HCT116 (cell line): ENCODE results near the gene ZHX3. TPM values are rescaled to one million over a fixed set of nuclear protein-coding genes. Genes with fewer than 3 reads are reported as not detected.

ENCODE experiments used
- ATAC-seq: fragments of 200-7000 bp; cut with Tn5 transposase; 2 replicates; pipeline ENCODE4 v1.9.1; 2020; ENCODE audit warnings: mild to moderate bottlenecking, moderate library complexity
- BruUV-seq: library from RNA; stranded (reverse); fragments of 400-500 nt; replicated peaks from 2 replicates; lab custom pipeline; 2021; lab: Mats Ljungman, UMichigan
- CTCF ChIA-PET: fragments of 300-600 bp; sonication (Branson Sonifier 250); formaldehyde crosslinking; loops from one replicate; lab custom pipeline; 2021; ENCODE audit warnings: antibody characterized with exemption; lab: Charles Lee
- POLR2A ChIA-PET: fragments of 300-600, 350-600 bp; sonication (Branson Sonifier 250); formaldehyde crosslinking; loops from one replicate; lab custom pipeline; 2021; ENCODE audit warnings: antibody characterized with exemption; lab: Charles Lee
- RAD21 ChIA-PET, 2 experiments: fragments of 300-600 bp; sonication (Branson Sonifier 250); formaldehyde crosslinking; loops; one replicate each; lab custom pipeline; 2023; ENCODE audit warnings: low total read pairs in 2 of 2; ENCODE audit not compliant: uncharacterized antibody in 2 of 2, unreplicated experiment in 2 of 2, low non-redundant PET in 1 of 2; lab: Charles Lee
- DNase-seq: peaks from one replicate; pipeline ENCODE4 v3.0.0-alpha.2; 2010; ENCODE audit warnings: low read depth, low spot score
- H2AFZ ChIP-seq: fragments of 200-600 bp; shearing (Covaris generic), sonication (generic); 2 replicates; pipeline ENCODE4 v1.6.1; 2017; ENCODE audit warnings: low read depth, mixed run types, mixed read lengths, antibody characterized with exemption, low read length; ENCODE audit not compliant: poor library complexity, severe bottlenecking
- H3K27ac ChIP-seq: 2 replicates; pipeline ENCODE4 v1.5.1; 2012; ENCODE audit warnings: low read depth, low read length
- H3K27me3 ChIP-seq: fragments of 200-600 bp; sonication (generic); 2 replicates; pipeline ENCODE4 v1.6.1; 2016; ENCODE audit warnings: mixed run types, low read length, mixed read lengths; ENCODE audit not compliant: insufficient read depth
- H3K36me3 ChIP-seq, 2 experiments: fragments of 200-500 bp in 1 of 2; fragments of 200-600 bp in 1 of 2; sonication (Bioruptor generic) in 1 of 2; sonication (generic) in 1 of 2; 2 replicates each; pipeline versions ENCODE4 v1.5.1 to v1.6.1; 2014 to 2016; ENCODE audit warnings: low read length in 2 of 2, inconsistent platforms in 1 of 2, mixed read lengths in 1 of 2, mixed run types in 1 of 2; ENCODE audit not compliant: insufficient read depth in 2 of 2, control insufficient read depth in 1 of 2
- H3K4me1 ChIP-seq, 2 experiments: fragments of 200-600 bp in 1 of 2; sonication (generic) in 1 of 2; 2 replicates each; pipeline versions ENCODE4 v1.5.1 to v1.6.1; 2012 to 2017; ENCODE audit warnings: low read length in 2 of 2, inconsistent platforms in 1 of 2, mild to moderate bottlenecking in 1 of 2, mixed read lengths in 1 of 2, mixed run types in 1 of 2, moderate library complexity in 1 of 2; ENCODE audit not compliant: insufficient read depth in 2 of 2, control insufficient read depth in 1 of 2
- H3K4me2 ChIP-seq: fragments of 200-600 bp; sonication (generic); 2 replicates; pipeline ENCODE4 v1.6.1; 2017; ENCODE audit warnings: mixed run types, low read length, mixed read lengths
- H3K4me3 ChIP-seq, 2 experiments: fragments of 200-600 bp in 1 of 2; sonication (generic) in 1 of 2; replicated peaks in 1 of 2; 2 replicates each; pipeline ENCODE4 v1.5.1; 2011 to 2016; ENCODE audit warnings: low read length in 2 of 2, control low read depth in 1 of 2, low read depth in 1 of 2, mild to moderate bottlenecking in 1 of 2, mixed read lengths in 1 of 2, mixed run types in 1 of 2
- H3K79me2 ChIP-seq: fragments of 200-600 bp; sonication (generic); 2 replicates; pipeline ENCODE4 v1.6.1; 2017; ENCODE audit warnings: mild to moderate bottlenecking, mixed run types, low read length, moderate library complexity, mixed read lengths; ENCODE audit not compliant: insufficient read depth
- H3K9ac ChIP-seq: fragments of 200-600 bp; sonication (generic); 2 replicates; pipeline ENCODE4 v1.6.1; 2016; ENCODE audit warnings: low read length, mixed read lengths
- H3K9me2 ChIP-seq: fragments of 200-600 bp; sonication (generic), shearing (Covaris generic); 2 replicates; pipeline ENCODE4 v1.6.1; 2017; ENCODE audit warnings: mixed run types, mild to moderate bottlenecking, moderate library complexity; ENCODE audit not compliant: insufficient read depth
- H3K9me3 ChIP-seq, 2 experiments: fragments of 200-500 bp in 1 of 2; fragments of 200-600 bp in 1 of 2; sonication (Bioruptor generic) in 1 of 2; sonication (generic) in 1 of 2; 2 replicates each; pipeline ENCODE4 v1.6.1; 2014 to 2017; ENCODE audit warnings: low read length in 2 of 2, mixed read lengths in 2 of 2, inconsistent platforms in 1 of 2, low read depth in 1 of 2, mild to moderate bottlenecking in 1 of 2, mixed run types in 1 of 2, moderate library complexity in 1 of 2; ENCODE audit not compliant: control insufficient read depth in 1 of 2, insufficient read depth in 1 of 2
- H4K20me1 ChIP-seq: fragments of 200-600 bp; sonication (generic), shearing (Covaris generic); 2 replicates; pipeline ENCODE4 v1.6.1; 2017; ENCODE audit warnings: mixed run types, mild to moderate bottlenecking, moderate library complexity; ENCODE audit not compliant: insufficient read depth
- ATF3 ChIP-seq: IDR thresholded peaks from 2 replicates; pipeline ENCODE4 v1.6.1; 2012
- CBX3 ChIP-seq: IDR thresholded peaks from 2 replicates; pipeline ENCODE4 v1.6.1; 2012; ENCODE audit warnings: low read depth
- ELF1 ChIP-seq: IDR thresholded peaks from 2 replicates; pipeline ENCODE4 v1.6.1; 2012; ENCODE audit warnings: low read depth, borderline replicate concordance
- EZH2 ChIP-seq: fragments of 200-600 bp; sonication (generic); IDR thresholded peaks from 2 replicates; pipeline ENCODE4 v1.6.1; 2017; ENCODE audit warnings: antibody characterized with exemption, mixed run types
- FOSL1 ChIP-seq: IDR thresholded peaks from 2 replicates; pipeline ENCODE4 v1.6.1; 2012; ENCODE audit warnings: low read depth
- JUND ChIP-seq: IDR thresholded peaks from 2 replicates; pipeline ENCODE4 v1.6.1; 2012
- MAX ChIP-seq: IDR thresholded peaks from 2 replicates; pipeline ENCODE4 v1.6.1; 2012
- SP1 ChIP-seq: IDR thresholded peaks from 2 replicates; pipeline ENCODE4 v1.6.1; 2012; ENCODE audit warnings: low read depth
- SRF ChIP-seq: IDR thresholded peaks from 2 replicates; pipeline ENCODE4 v1.6.1; 2012; ENCODE audit warnings: low read depth
- YY1 ChIP-seq: IDR thresholded peaks from 2 replicates; pipeline ENCODE4 v1.6.1; 2011; ENCODE audit warnings: low read length, low read depth, moderate library complexity, mild to moderate bottlenecking; ENCODE audit not compliant: insufficient replicate concordance; ENCODE audit errors: extremely low read depth
- ZBTB33 ChIP-seq: IDR thresholded peaks from 2 replicates; pipeline ENCODE4 v1.6.1; 2011; ENCODE audit warnings: mild to moderate bottlenecking, low read length, moderate library complexity; ENCODE audit not compliant: insufficient replicate concordance; ENCODE audit errors: extremely low read depth
- ZNF274 ChIP-seq: fragments of 200-500 bp; sonication (Bioruptor generic); IDR thresholded peaks from 2 replicates; pipeline ENCODE4 v1.6.1; 2014; ENCODE audit warnings: mild to moderate bottlenecking, low read depth, low read length, inconsistent platforms
- intact Hi-C: fragments of 100-400 bp; cut with micrococcal nuclease; formaldehyde crosslinking; loops from 2 replicates; pipeline ENCODE4 v1.10.0; 2022
- total RNA-seq: library from RNA; stranded (reverse); gene quantifications from one replicate; pipeline ENCODE4 v1.2.1, GENCODE V29; 2021; ENCODE audit not compliant: unreplicated experiment

Gene ZHX3
- total RNA-seq, 1 experiment from 2014 or later = 13.3 TPM

- H3K79me2 ChIP-seq = no peaks in the 10 kb centered on the region
- DNase-seq = no peak
- H3K27ac ChIP-seq = no peak overlapping the region
- H3K4me2 ChIP-seq = no peak overlapping the region
- H3K9me2 ChIP-seq = no peaks in the 10 kb centered on the region
- no TSS peak for BruUV-seq
- no peak overlapping the region for H2AFZ ChIP-seq
- H3K36me3 ChIP-seq = 0 out of 4 replicates have a peak, but pooled peaks cover 0 to 3% of the 10 kb centered on the region in 2 experiments
- ChIA-PET POLR2A (no interaction called here), CTCF (no interaction called here), RAD21 (no interaction called here)
- TF ChIP-seq CBX3 (no peak), ZNF274 (no peak), MAX (no peak), JUND (no peak), SRF (no peak), YY1 (no peak), ATF3 (no peak), ELF1 (no peak), EZH2 (no peak), ZBTB33 (no peak), FOSL1 (no peak), SP1 (no peak)
- H3K27me3 ChIP-seq = no peaks in the 10 kb centered on the region
- H3K4me1 ChIP-seq = no peaks in the 10 kb centered on the region
- H3K4me3 ChIP-seq = no peak overlapping the region
- intact Hi-C loops = no loop called here
- no peaks in the 10 kb centered on the region for H4K20me1 ChIP-seq
- ATAC-seq = no peak
- no peak overlapping the region for H3K9ac ChIP-seq
- H3K9me3 ChIP-seq = no peaks in the 10 kb centered on the region
These were observed 38.2 kb upstream of the ZHX3 start for GRCh38 chr20:41355598-41356203.
